Ecto neural progenitor cell (in vitro differentiated cells): ENCODE measurements around the gene TMEM200B.
"Not testable (repeated sequence)": the region's sequence is repeated elsewhere in the genome, so short reads cannot be mapped to it uniquely, and the experiment has no call there.

Source experiments
- DNase-seq: peaks from one replicate; pipeline ENCODE4 v3.0.0-alpha.2; 2018; ENCODE audit warnings: low spot score

The TMEM200B gene

GRCh38 chr1:29133861-29134694, 10.4 kb upstream of the TMEM200B start:
- no peak for DNase-seq

- DNase-seq, result not testable (repeated sequence)
These were observed 7.4 kb upstream of the TMEM200B start for GRCh38 chr1:29131056-29131455.

GRCh38 chr1:29129916-29130315, 6.2 kb upstream of the TMEM200B start:
- DNase-seq, result no peak

GRCh38 chr1:29128739-29129138, 5.0 kb upstream of the TMEM200B start:
- no peak for DNase-seq

GRCh38 chr1:29126198-29126597, 2.5 kb upstream of the TMEM200B start:
- no peak for DNase-seq

GRCh38 chr1:29125788-29126187, 2.1 kb upstream of the TMEM200B start:
- no peak for DNase-seq

GRCh38 chr1:29125237-29125641, 1.5 kb upstream of the TMEM200B start:
- DNase-seq, result no peak

- peak; percentile 85 for DNase-seq
These were observed 898 bp upstream of the TMEM200B start for GRCh38 chr1:29124366-29125236.

- peak; percentile 74 for DNase-seq
These were observed 433 bp downstream of the TMEM200B start for GRCh38 chr1:29123053-29123886.

GRCh38 chr1:29122682-29123052, 1.0 kb downstream of the TMEM200B start:
- peak; percentile 73 for DNase-seq

- DNase-seq, result peak; percentile 75
These were observed 1.6 kb downstream of the TMEM200B start for GRCh38 chr1:29121936-29122681.

GRCh38 chr1:29121516-29121935, 2.2 kb downstream of the TMEM200B start:
- peak; percentile 78 for DNase-seq

GRCh38 chr1:29120947-29121485, 2.7 kb downstream of the TMEM200B start:
- peak; percentile 85 for DNase-seq

GRCh38 chr1:29120367-29120766, 3.3 kb downstream of the TMEM200B start:
- no peak for DNase-seq

GRCh38 chr1:29119121-29119929, 4.4 kb downstream of the TMEM200B start:
- no peak for DNase-seq

- no peak for DNase-seq
These were observed 6.3 kb downstream of the TMEM200B start for GRCh38 chr1:29117381-29117780.

- no peak for DNase-seq
These were observed 9.0 kb downstream of the TMEM200B start for GRCh38 chr1:29114654-29115053.

- DNase-seq, result no peak
These were observed 10.1 kb downstream of the TMEM200B start for GRCh38 chr1:29113413-29114117.

- no peak for DNase-seq
These were observed 10.8 kb downstream of the TMEM200B start for GRCh38 chr1:29112705-29113412.
